IPS DF 4.7 (cell line): Measurements from ENCODE around the gene TRAPPC10.

Experiments used
- DNase-seq: peaks from one replicate; pipeline ENCODE4 v3.0.0-alpha.2; 2013; ENCODE audit warnings: low spot score; ENCODE audit errors: extremely low read depth

TRAPPC10 gene

GRCh38 chr21:43981151-43981870 lies 30.8 kb upstream of the TRAPPC10 start:
- no peak for DNase-seq

GRCh38 chr21:43981871-43982210 lies 30.3 kb upstream of the TRAPPC10 start:
- no peak for DNase-seq

- no peak for DNase-seq
These were observed 29.5 kb upstream of the TRAPPC10 start for GRCh38 chr21:43982489-43983078.

GRCh38 chr21:43983390-43983789 lies 28.7 kb upstream of the TRAPPC10 start:
- no peak for DNase-seq

GRCh38 chr21:43983860-43984420 lies 28.2 kb upstream of the TRAPPC10 start:
- no peak for DNase-seq

- DNase-seq = no peak
These were observed 27.0 kb upstream of the TRAPPC10 start for GRCh38 chr21:43984905-43985689.

- DNase-seq = no peak
These were observed 26.3 kb upstream of the TRAPPC10 start for GRCh38 chr21:43985690-43986251.

GRCh38 chr21:43986544-43987451 lies 25.3 kb upstream of the TRAPPC10 start:
- no peak for DNase-seq

GRCh38 chr21:43987509-43987908 lies 24.6 kb upstream of the TRAPPC10 start:
- DNase-seq = no peak

- DNase-seq = no peak
These were observed 24.1 kb upstream of the TRAPPC10 start for GRCh38 chr21:43988016-43988415.

- DNase-seq = no peak
These were observed 23.4 kb upstream of the TRAPPC10 start for GRCh38 chr21:43988506-43989230.

GRCh38 chr21:43989401-43989800 lies 22.7 kb upstream of the TRAPPC10 start:
- DNase-seq = no peak

- DNase-seq = no peak
These were observed 20.6 kb upstream of the TRAPPC10 start for GRCh38 chr21:43991447-43991991.

GRCh38 chr21:43992121-43992520 lies 20.0 kb upstream of the TRAPPC10 start:
- no peak for DNase-seq

- DNase-seq = no peak
These were observed 18.6 kb upstream of the TRAPPC10 start for GRCh38 chr21:43993420-43993934.

GRCh38 chr21:43994085-43994484 lies 18.0 kb upstream of the TRAPPC10 start:
- DNase-seq = no peak

GRCh38 chr21:43994646-43995045 lies 17.5 kb upstream of the TRAPPC10 start:
- no peak for DNase-seq

- no peak for DNase-seq
These were observed 16.5 kb upstream of the TRAPPC10 start for GRCh38 chr21:43995521-43996105.
